Kidney capillary endothelial cell (primary cell): ENCODE data around the gene ITPR3.
"Not testable (repeated sequence)": the region's sequence is repeated elsewhere in the genome, so short reads cannot be mapped to it uniquely, and the experiment has no call there.

Source experiments
- DNase-seq: peaks from one replicate; pipeline ENCODE4 v3.0.0-alpha.2; 2018; ENCODE audit warnings: low spot score

Gene ITPR3

DNA sequence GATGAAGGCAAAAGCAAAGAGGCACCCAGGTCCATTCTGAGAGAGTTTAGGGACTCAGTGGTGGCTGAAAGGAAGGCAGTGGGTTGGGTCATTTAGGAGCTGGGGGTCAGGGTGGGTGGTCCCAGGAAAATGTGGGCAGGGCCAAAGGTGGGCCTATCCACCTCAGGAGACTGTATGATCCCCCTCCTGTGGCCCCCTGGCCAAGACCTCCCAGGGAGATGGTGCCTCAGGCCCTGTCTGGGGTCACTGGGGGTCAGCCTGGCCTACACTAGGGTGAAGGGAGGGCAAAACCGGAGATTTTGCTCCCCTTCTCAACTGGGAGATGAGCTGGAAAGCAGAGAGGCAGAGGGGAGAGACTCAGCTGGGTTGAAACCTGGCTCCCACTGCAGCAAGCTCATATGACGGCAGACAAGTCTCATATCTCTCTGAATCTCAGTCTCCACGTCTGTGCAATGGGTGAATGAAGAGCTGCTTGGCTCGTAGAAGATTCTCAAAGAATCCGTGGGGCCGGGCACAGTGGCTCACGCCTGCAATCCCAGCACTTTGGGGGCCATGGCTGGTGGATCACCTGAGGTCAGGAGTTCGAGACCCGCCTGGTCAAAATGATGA is 29.6 kb upstream of the ITPR3 start:
- DNase-seq = no peak

DNA sequence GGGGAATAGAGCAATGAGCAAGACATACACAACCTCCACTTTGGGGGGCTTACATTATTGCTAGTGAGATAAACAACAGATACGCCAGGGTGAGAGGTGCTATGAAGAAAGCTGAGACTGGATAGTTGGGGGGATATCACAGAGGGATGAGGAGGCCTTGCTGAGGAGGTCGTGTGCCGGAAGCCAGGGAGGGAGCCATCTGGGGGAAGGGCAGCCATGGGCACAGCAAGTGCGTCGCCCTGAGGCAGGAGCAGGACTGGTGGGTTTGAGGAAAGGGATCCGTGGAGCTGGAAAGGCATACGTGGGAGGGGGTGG is 28.9 kb upstream of the ITPR3 start:
- DNase-seq = no peak

DNA sequence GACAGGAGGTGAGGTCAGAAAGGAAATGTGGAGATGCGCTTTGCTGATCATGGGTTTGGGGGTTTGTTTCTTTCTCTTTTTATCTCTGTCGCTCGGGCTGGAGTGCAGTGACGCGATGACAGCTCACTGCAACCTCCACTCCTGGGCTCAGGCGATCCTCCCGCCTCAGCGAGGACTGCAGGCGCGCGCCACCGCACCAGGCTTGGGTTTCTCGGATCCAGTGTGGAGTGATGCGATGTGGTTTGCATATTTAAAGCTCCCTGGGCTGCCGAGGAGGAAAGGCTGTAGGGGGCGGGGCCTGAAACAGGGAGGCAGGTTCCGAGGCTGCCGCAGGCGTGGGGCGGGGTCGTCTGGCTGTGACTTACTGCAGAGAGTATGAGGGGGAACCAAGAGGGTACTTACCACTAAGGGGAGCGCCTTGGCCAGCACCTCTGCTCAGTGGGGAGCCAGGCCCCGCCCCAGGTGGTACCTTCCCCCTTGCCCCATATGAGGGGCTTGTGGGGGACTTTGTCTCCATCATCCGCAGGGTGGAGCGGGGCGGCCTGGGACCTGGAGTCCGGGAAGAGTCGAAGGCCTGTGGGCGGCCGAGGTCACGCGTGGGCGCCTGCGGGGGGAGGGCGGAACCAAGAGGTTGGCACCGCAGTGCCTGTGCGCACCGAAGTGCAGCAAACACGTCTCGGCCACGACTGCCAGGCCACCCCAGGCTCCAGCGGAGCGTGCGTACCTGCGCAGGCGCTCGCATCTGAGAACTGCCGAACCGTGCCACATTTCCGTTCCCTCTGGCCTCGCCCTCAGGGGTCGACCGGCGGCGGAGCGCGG is 28.3 kb upstream of the ITPR3 start:
- DNase-seq = no peak

DNA sequence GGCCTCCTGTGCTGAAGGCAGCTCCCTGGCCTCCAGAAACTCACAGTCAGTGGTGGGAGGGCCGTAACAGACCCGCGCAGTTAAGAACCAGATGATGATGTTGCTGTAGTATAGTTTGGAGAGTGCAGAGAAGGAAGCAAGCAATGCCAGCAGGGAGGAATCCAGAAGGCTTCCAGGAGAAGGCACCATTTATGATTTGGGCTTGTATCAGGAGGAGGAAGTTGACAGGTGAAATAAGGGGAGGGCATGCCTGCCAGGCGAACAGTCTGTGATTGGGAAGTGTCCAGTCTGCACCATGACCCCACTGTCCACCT is 27.8 kb upstream of the ITPR3 start:
- DNase-seq = no peak

GRCh38 chr6:33595001-33595846 is 25.9 kb upstream of the ITPR3 start:
- no peak for DNase-seq

- DNase-seq = not testable (repeated sequence)
Measured at GRCh38 chr6:33596894-33597293, 24.2 kb upstream of the ITPR3 start.

- DNase-seq = no peak
Measured at GRCh38 chr6:33597551-33598322, 23.4 kb upstream of the ITPR3 start.

GRCh38 chr6:33599413-33599938 is 21.6 kb upstream of the ITPR3 start:
- no peak for DNase-seq

GRCh38 chr6:33600761-33601160 is 20.4 kb upstream of the ITPR3 start:
- DNase-seq = no peak

DNA sequence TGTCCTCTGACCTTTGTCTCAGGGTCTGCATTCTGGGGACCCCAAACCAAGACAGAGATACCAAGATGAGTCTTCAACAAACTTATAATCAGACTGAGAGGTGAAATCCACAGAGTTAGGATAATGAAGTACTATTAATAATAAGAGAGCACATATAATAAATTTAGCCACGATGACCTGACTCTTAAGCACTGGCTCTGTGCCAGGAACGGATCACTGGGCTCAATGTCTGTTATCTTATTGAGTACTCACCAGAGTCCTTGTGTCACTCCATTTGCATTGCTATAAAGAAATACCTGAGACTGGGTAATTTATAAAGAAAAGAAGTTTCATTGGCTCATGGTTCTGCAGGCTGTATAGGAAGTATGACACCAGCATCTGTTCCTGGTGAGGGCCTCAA is 18.9 kb upstream of the ITPR3 start:
- DNase-seq = no peak

DNA sequence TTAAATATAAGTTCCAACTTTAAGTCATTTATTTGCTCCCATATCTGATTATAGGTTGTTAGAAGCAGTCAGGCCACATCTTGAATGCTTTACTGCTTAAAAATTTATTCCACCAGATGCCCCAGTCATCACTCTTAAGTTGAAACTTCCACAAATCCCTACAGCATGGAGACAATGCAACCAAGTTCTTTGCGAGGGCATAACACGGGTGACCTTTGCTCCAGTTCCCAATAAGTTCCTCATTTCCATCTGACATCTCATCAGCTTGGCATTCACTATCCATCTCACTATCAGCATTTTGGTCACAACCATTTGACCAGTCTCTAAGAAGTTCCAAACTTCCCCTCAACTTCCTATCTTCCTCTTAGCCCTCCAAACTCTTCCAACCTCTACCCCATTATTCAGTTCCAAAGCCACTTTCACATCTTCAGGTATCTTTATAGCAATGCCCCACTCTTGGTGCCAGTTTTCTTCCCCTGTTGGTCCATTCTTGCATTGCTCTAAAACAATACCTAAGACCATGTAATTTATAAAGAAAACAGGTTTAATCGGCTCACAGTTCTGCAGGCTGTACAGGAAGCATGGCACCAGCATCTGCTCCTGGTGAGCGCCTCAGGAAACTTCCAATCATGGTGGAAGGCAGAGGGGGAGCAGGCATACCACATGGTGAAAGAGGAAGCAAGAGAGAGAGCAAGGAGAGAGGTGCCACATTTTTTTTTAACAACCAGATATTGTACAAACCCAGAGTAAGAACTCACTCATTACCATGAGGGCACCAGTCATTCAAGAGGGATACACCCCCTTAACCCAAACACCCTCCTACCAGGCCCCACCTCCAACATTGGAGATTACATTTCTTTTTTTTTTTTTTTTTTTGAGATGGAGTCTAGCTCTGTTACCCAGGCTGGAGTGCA is 15.9 kb upstream of the ITPR3 start:
- DNase-seq = no peak

- no peak for DNase-seq
Measured at GRCh38 chr6:33606642-33607041, 14.5 kb upstream of the ITPR3 start.

DNA sequence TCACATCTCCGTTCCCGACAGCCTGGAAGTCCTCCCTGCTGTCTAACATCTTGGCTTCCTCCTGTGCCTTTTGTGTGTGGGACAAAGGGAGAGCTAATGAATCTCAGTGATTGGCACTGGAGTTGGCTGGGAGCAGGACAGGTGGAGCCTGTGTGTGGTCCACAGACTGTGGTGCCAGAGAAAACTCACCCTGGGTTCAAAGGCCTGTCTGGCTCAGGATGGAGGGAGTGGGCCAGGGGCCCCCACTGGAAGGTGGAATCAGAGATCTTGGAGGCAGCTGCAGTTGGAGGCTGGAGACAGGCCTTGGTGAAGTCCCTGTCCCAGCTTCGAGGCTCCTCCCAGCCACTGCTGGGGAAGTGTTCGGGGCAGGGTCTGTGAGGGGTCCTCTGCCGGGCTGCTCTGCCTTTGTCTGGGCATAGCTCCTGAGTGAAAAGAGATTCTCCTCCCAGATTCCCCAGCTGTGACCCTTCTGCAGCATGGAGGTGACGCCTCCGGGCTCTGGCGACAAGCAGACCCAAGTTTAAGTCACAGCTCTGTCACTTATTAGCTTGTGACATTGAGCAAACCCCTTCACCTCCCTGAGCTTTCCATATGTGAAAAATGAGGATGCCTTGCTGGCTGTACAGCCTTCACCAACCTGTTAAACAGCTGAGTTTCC is 13.9 kb upstream of the ITPR3 start:
- DNase-seq = no peak

GRCh38 chr6:33607784-33608161 is 13.3 kb upstream of the ITPR3 start:
- no peak for DNase-seq

DNA sequence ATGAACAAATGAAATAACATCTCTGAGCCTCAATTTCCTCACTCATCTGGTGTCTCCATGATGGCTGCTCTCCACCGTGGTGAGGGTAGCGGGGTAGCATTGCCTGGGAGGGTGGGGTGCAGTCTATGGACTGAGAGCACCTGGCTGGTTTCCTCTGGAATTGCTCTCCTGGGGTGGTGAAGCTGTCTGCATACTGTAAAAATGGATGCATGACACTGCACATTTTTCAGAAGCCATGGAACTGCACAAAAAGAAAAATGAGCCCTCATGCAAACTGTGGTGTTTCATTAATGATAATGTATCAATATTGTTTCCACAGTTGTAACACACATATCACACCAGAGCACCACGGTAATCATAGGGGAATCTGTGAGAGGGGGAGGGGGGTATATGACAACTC is 12.1 kb upstream of the ITPR3 start:
- DNase-seq = no peak

GRCh38 chr6:33609528-33609927 is 11.6 kb upstream of the ITPR3 start:
- DNase-seq = no peak

- peak; percentile 84 for DNase-seq
Measured at GRCh38 chr6:33610067-33610466, 11.1 kb upstream of the ITPR3 start.

DNA sequence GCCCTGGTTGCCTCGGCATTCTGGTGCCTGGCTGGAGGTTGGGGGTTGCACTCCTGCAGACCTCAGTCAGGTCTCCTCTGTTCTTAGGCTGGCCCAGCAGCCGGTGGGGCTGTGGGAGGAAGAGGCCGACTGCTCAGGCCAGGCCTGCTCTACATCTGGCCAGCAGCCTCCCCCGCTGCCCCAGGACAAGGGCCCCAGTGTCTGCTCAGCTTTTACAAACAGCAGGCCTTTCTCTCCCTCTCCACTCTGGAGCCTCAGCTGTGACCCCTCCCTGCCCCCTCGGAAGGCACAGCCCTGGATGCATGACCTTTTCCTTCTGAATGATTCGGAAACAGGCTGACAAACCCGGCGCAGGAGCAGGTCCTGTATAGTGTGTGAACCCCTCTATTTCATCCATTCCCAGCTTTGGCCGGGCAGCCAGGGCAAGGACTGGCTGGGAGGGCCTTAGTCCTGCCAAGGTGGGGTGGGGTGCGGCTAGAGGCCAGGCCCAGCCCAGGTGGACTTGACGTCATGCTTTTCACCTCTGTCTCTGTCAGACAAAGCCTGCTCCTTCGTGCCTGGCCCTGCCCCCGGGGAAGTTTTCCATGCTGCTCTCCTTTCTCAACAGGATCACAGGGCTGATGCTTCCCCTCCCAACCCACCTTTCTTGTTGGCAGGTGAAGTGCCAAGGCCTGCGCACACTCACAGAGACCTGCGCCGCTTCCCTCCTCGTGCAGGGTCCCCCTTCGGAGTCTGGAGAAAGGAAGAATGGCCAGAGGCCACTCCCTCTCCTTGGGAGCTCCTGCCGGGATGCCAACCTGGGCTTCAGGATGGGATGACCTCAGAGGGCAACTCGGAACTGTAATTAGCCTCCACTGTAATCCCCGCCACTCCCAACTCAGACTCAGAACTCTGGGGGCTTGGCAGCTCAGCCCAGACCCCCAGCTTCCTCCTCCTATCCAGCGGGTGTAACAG is 10.1 kb upstream of the ITPR3 start:
- no peak for DNase-seq

DNA sequence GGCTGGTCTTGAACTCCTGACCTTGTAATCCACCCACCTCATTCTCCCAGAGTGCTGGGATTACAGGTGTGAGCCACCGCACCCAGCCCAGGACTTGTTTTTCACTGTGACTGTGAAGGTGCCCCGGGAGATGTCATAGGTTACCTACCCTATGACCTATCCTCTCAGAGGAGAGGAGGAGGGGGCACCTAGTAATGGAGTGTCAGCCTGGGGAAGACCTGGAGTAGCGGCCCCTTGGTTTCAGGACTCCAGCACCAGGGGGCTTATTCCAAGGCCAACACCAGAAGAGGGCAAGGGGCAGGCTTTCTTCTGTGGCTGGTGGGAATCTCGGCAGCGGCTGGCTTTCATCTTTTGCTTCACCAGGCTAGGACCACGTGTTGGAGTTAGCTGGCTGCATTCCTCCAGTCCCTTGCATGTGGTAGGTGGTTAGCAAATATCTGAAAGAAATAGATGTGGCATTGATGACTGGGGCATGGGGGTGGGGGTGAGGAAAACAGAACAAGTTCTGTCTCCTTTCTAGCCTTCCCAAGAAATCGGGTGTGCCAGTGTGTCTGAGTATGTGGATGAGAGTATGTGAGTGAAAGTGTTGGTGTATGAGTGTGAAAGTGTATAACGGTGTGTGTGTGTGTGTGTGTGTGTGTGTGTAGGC is 7.9 kb upstream of the ITPR3 start:
- no peak for DNase-seq
